HepG2 (cell line): Measurements from ENCODE around the gene CMIP. TPM values are rescaled to one million over a fixed set of nuclear protein-coding genes. Genes with fewer than 3 reads are reported as not detected.
A peak's percentile ranks its signal among the peaks of the same experiment; 100 is the strongest.

ENCODE experiments used
- ATAC-seq: fragments of 200-7000 bp; cut with Tn5 transposase; 3 replicates; pipeline ENCODE4 v1.9.1; 2020; ENCODE audit warnings: mild to moderate bottlenecking, moderate library complexity
- BruUV-seq: library from RNA; stranded (reverse); fragments of 400-500 nt; replicated peaks from 2 replicates; lab custom pipeline; 2021; lab: Mats Ljungman, UMichigan
- CTCF ChIA-PET: fragments of 300-600 bp; formaldehyde crosslinking; extraction: SDS; loops from one replicate; lab custom pipeline; 2021; ENCODE audit warnings: low total read pairs, inconsistent platforms, low intra/inter-chr PET ratio; lab: Yijun Ruan, JAX
- POLR2A ChIA-PET: fragments of 350-600 bp; sonication (Branson Sonifier 250); formaldehyde crosslinking; loops from one replicate; lab custom pipeline; 2020; ENCODE audit warnings: antibody characterized with exemption, inconsistent platforms; lab: Yijun Ruan, JAX
- DNase-seq: peaks from one replicate; pipeline ENCODE4 v3.0.0-alpha.2; 2015; ENCODE audit warnings: low spot score
- FAIRE-seq: peaks from 3 replicates; lab custom pipeline; 2011; peaks lifted over from hg19 to GRCh38; lab: Jason Lieb, UNC
- H2AFZ ChIP-seq: one replicate; pipeline ENCODE4 v1.6.1; 2011; ENCODE audit warnings: low read length, inconsistent platforms
- H3K27ac ChIP-seq: fragments of 300-600 bp; 3 replicates; pipeline ENCODE4 v1.8.0; 2011; ENCODE audit warnings: mixed run types, mild to moderate bottlenecking, mixed read lengths, low read length, inconsistent platforms; ENCODE audit not compliant: insufficient read depth; ENCODE audit errors: extremely low read length
- H3K27me3 ChIP-seq, 2 experiments: fragments of 200-600 bp in 1 of 2; 2 replicates in 1 of 2; 3 replicates in 1 of 2; pipeline versions ENCODE4 v1.6.0 to v1.8.0; 2011; ENCODE audit warnings: low read length in 2 of 2, mild to moderate bottlenecking in 2 of 2, moderate library complexity in 2 of 2, inconsistent platforms in 1 of 2; ENCODE audit not compliant: insufficient read depth in 2 of 2, control insufficient read depth in 1 of 2
- H3K36me3 ChIP-seq, 2 experiments: fragments of 200-600 bp in 1 of 2; replicated peaks in 1 of 2; 2 replicates in 1 of 2; 3 replicates in 1 of 2; pipeline versions ENCODE4 v1.5.1 to v1.8.0; 2011; ENCODE audit warnings: low read length in 2 of 2, inconsistent platforms in 1 of 2; ENCODE audit not compliant: insufficient read depth in 2 of 2, control insufficient read depth in 1 of 2
- H3K4me1 ChIP-seq: 2 replicates; pipeline ENCODE4 v1.5.1; 2012; ENCODE audit warnings: low read length, inconsistent platforms; ENCODE audit not compliant: insufficient read depth
- H3K4me2 ChIP-seq: 2 replicates; pipeline ENCODE4 v1.6.0; 2011; ENCODE audit warnings: low read depth, low read length, inconsistent platforms
- H3K4me3 ChIP-seq, 3 experiments: fragments of 200-600 bp in 1 of 3; sonication (generic), shearing (Covaris generic) in 1 of 3; replicated peaks in 1 of 3; 2 replicates each; pipeline ENCODE4 v1.5.1; 2011 to 2016; ENCODE audit warnings: low read length in 3 of 3, inconsistent platforms in 2 of 3, low read depth in 2 of 3, mild to moderate bottlenecking in 2 of 3, control low read depth in 1 of 3, mixed read lengths in 1 of 3; ENCODE audit not compliant: insufficient read depth in 1 of 3
- H3K79me2 ChIP-seq: one replicate; pipeline ENCODE4 v1.6.1; 2011; ENCODE audit warnings: low read length, inconsistent platforms; ENCODE audit not compliant: insufficient read depth
- H3K9ac ChIP-seq: 2 replicates; pipeline ENCODE4 v1.6.0; 2011; ENCODE audit warnings: mild to moderate bottlenecking, low read depth, low read length, inconsistent platforms; ENCODE audit not compliant: insufficient read depth
- H3K9me3 ChIP-seq: 2 replicates; pipeline ENCODE4 v1.5.1; 2012; ENCODE audit warnings: mild to moderate bottlenecking, low read length
- H4K20me1 ChIP-seq: 2 replicates; pipeline ENCODE4 v1.6.0; 2011; ENCODE audit warnings: inconsistent platforms, mild to moderate bottlenecking, low read length, moderate library complexity; ENCODE audit not compliant: insufficient read depth
- BCL6 ChIP-seq: IDR thresholded peaks from 2 replicates; pipeline ENCODE4 v1.6.1; 2016; ENCODE audit warnings: missing genetic modification reagents, missing compliant biosample characterization
- ETV5 ChIP-seq: IDR thresholded peaks from 2 replicates; pipeline ENCODE4 v1.6.1; 2018; ENCODE audit warnings: missing biosample characterization, missing genetic modification reagents, inconsistent platforms, borderline replicate concordance
- NR1H2 ChIP-seq: sonication (generic); formaldehyde crosslinking; IDR thresholded peaks from 2 replicates; pipeline ENCODE4 v1.8.1; 2022; ENCODE audit warnings: low read depth, missing genetic modification reagents, borderline replicate concordance
- POLR2G ChIP-seq: fragments of 200-400 bp; formaldehyde crosslinking; IDR thresholded peaks from 2 replicates; pipeline ENCODE4 v1.6.1; 2018; ENCODE audit warnings: mild to moderate bottlenecking, low read depth, low read length, moderate library complexity
- SOX6 ChIP-seq, 2 experiments: fragments of 450-650 bp in 1 of 2; sonication (generic) in 1 of 2; formaldehyde crosslinking in 1 of 2; IDR thresholded peaks; 2 replicates each; pipeline versions ENCODE4 v1.4.0 to v1.6.1; 2017 to 2020; ENCODE audit warnings: antibody characterized with exemption in 1 of 2, mild to moderate bottlenecking in 1 of 2, missing genetic modification reagents in 1 of 2
- ZBTB3 ChIP-seq: sonication (generic); formaldehyde crosslinking; IDR thresholded peaks from 2 replicates; pipeline ENCODE4 v1.4.0; 2020; ENCODE audit warnings: low read depth, mild to moderate bottlenecking, moderate library complexity, missing genetic modification reagents, borderline replicate concordance
- ZBTB33 ChIP-seq: sonication (generic); formaldehyde crosslinking; IDR thresholded peaks from 2 replicates; pipeline ENCODE4 v1.4.0; 2020; ENCODE audit warnings: missing genetic modification reagents
- ZNF543 ChIP-seq: sonication (generic); formaldehyde crosslinking; IDR thresholded peaks from 2 replicates; pipeline ENCODE4 v1.4.0; 2020; ENCODE audit warnings: mild to moderate bottlenecking, missing genetic modification reagents
- ZNF674 ChIP-seq: sonication (generic); formaldehyde crosslinking; IDR thresholded peaks from 2 replicates; pipeline ENCODE4 v1.5.0; 2020; ENCODE audit warnings: low read depth, mild to moderate bottlenecking, missing genetic modification reagents
- WGBS: methylation state at CpG from one replicate; pipeline ENCODE4 v1.1.6; 2017; ENCODE audit warnings: low lambda C conversion rate; 5-methylcytosine and 5-hydroxymethylcytosine counted together
- in situ Hi-C: cut with HindIII; loops from 2 replicates; pipeline ENCODE4 v1.10.0; 2017; ENCODE audit warnings: low pct_unique_long_range_greater_than_20kb; ENCODE audit not compliant: extremely low pct_ligation_motif_present
- intact Hi-C: fragments of 100-400 bp; cut with micrococcal nuclease; formaldehyde crosslinking; loops from one replicate; pipeline ENCODE4 v1.10.0; 2022; ENCODE audit not compliant: unreplicated experiment
- polyA plus RNA-seq, 8 experiments: library from polyadenylated mRNA; depleted of rRNA in 3 of 8; stranded (reverse) in 7 of 8; unstranded in 1 of 8; fragments of >200 nt; fragmentation: Illumina TruSeq in 4 of 8; extraction: Trizol in 4 of 8; gene quantifications; 2 replicates each; pipeline versions ENCODE4 v1.2.1 to v1.2.3, GENCODE V29; 2011 to 2016; ENCODE audit warnings: low read depth in 4 of 8, missing spikeins in 1 of 8, mixed read lengths in 1 of 8; ENCODE audit not compliant: insufficient read depth in 1 of 8
- total RNA-seq, 5 experiments: library from RNA; depleted of rRNA; stranded (reverse); fragments of >200 nt; fragmentation: Illumina TruSeq; extraction: Trizol; gene quantifications; 2 replicates each; pipeline ENCODE4 v1.2.3, GENCODE V29; 2016; ENCODE audit warnings: low read depth in 1 of 5

The CMIP gene
- total and polyA plus RNA-seq, 2 of the 13 experiments (the other 11 are each of a cell fraction or from before 2014, with no cell fraction given): 10.9 to 18.1 TPM

- no TSS peak for BruUV-seq
- H4K20me1 ChIP-seq: peaks cover 86% of the 10 kb centered on the region
- intact Hi-C loops: no loop called here
- in situ Hi-C loops: no loop called here
- no peak overlapping the region for H3K27ac ChIP-seq
- no peak for DNase-seq
- POLR2A ChIA-PET: interaction anchor here (0.9 to 1.6 kb wide), 4 partner anchors 8 to 70 kb away, joined by 3 to 6 read pairs (median 4); no protein-coding TSS in a partner anchor
- FAIRE-seq: no peak
- H3K36me3 ChIP-seq: peaks cover 1 to 29% of the 10 kb centered on the region in 2 experiments; a peak in 3 of 5 replicates
- no peaks in the 10 kb centered on the region for H3K9me3 ChIP-seq
- H3K4me3 ChIP-seq: no peak overlapping the region
- ATAC-seq: no peak
- TF ChIP-seq ETV5 (no peak), ZNF543 (CRISPR knock-in tag) (no peak), BCL6 (CRISPR knock-in tag) (peak; percentile 89), ZBTB33 (peak; percentile 36; the same call in 1 of the 2 replicates), ZNF674 (CRISPR knock-in tag) (no peak), SOX6 (IDR thresholded peaks at IDR 0.05) (no peak), SOX6 (CRISPR knock-in tag; IDR thresholded peaks at IDR 0.05) (peak; percentile 30; the same call in 1 of the 2 replicates), POLR2G (no peak), ZBTB3 (no peak), NR1H2 (CRISPR knock-in tag) (no peak)
- 91% methylated on average over 4 of the region's 4 CpGs for WGBS
- no peaks in the 10 kb centered on the region for H3K27me3 ChIP-seq
- CTCF ChIA-PET: no interaction called here
- peaks cover 70% of the 10 kb centered on the region for H3K4me1 ChIP-seq
- peaks cover 97% of the 10 kb centered on the region for H3K79me2 ChIP-seq
- H3K9ac ChIP-seq: no peak overlapping the region
- no peak overlapping the region for H2AFZ ChIP-seq
- H3K4me2 ChIP-seq: no peak overlapping the region
These were observed 81.6 kb downstream of the CMIP start for GRCh38 chr16:81526199-81526598.
